ENCODE results near the gene BANP.
"Not testable (repeated sequence)": the region's sequence is repeated elsewhere in the genome, so short reads cannot be mapped to it uniquely, and the experiment has no call there.

DNA sequence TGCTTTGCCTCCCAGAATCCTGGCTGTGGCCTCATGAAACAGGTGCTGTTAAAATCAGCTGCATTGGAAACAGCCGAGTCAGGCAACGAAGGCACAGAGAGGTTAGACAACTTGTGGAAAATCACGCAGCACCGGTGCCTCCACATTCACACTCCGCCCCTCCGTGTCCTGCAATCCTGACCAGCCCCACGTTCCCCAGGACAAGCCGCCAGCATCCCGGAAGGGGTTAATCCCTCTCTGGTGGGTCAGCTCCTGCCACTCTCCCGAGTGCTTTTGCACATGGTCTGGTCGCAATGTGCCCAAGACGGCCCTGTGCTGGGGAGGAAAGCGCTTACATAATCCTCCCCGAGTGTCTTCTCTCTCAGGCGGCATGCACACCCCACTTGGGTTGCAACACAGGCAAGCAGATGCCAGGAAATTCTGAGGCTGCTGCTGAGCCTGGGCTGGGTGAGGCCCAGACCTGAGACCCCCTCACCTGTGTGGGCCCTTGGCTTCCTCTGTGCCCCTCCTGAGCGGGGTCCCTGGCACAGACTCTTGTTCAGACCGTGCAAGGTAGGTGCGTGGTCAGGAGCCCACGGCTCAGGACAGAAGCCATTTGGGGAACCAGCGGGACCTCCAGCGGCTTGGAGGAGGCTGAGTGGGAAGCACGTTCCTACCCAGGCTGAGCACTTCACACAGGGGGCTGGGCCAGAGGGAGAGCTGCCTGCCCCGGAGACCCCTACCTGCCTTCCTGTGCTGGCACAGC is 138.6 kb downstream of the BANP start:
- TF ChIP-seq, protein P1, sequence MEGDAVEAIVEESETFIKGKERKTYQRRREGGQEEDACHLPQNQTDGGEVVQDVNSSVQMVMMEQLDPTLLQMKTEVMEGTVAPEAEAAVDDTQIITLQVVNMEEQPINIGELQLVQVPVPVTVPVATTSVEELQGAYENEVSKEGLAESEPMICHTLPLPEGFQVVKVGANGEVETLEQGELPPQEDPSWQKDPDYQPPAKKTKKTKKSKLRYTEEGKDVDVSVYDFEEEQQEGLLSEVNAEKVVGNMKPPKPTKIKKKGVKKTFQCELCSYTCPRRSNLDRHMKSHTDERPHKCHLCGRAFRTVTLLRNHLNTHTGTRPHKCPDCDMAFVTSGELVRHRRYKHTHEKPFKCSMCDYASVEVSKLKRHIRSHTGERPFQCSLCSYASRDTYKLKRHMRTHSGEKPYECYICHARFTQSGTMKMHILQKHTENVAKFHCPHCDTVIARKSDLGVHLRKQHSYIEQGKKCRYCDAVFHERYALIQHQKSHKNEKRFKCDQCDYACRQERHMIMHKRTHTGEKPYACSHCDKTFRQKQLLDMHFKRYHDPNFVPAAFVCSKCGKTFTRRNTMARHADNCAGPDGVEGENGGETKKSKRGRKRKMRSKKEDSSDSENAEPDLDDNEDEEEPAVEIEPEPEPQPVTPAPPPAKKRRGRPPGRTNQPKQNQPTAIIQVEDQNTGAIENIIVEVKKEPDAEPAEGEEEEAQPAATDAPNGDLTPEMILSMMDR (IDR thresholded peaks at IDR 0.05 in 2 of 3, conservative IDR thresholded peaks at IDR 0.05 in 1 of 3; ENCODE audit: borderline replicate concordance in 1 of 3, insufficient read depth in 1 of 3, low read depth in 2 of 3, low read length in 2 of 3): not testable (repeated sequence)
- TF ChIP-seq, protein P2, sequence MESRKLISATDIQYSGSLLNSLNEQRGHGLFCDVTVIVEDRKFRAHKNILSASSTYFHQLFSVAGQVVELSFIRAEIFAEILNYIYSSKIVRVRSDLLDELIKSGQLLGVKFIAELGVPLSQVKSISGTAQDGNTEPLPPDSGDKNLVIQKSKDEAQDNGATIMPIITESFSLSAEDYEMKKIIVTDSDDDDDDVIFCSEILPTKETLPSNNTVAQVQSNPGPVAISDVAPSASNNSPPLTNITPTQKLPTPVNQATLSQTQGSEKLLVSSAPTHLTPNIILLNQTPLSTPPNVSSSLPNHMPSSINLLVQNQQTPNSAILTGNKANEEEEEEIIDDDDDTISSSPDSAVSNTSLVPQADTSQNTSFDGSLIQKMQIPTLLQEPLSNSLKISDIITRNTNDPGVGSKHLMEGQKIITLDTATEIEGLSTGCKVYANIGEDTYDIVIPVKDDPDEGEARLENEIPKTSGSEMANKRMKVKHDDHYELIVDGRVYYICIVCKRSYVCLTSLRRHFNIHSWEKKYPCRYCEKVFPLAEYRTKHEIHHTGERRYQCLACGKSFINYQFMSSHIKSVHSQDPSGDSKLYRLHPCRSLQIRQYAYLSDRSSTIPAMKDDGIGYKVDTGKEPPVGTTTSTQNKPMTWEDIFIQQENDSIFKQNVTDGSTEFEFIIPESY (IDR thresholded peaks at IDR 0.05; ENCODE audit: extremely low read depth, insufficient replicate concordance, low read length): not testable (repeated sequence)
- TF ChIP-seq MAX (IDR thresholded peaks at IDR 0.05); EZH2 (IDR thresholded peaks at IDR 0.05); EGR1 (IDR thresholded peaks at IDR 0.05; ENCODE audit: low read depth); SRF (IDR thresholded peaks at IDR 0.05; ENCODE audit: low read depth); SP1 (IDR thresholded peaks at IDR 0.05; ENCODE audit: low read depth); POLR2A (IDR thresholded peaks at IDR 0.05; ENCODE audit: borderline replicate concordance, extremely low read depth, insufficient read depth, insufficient read length); TCF7L2 (IDR thresholded peaks at IDR 0.05; ENCODE audit: borderline replicate concordance, extremely low read depth, insufficient read depth, insufficient read length); EZH2phosphoT487 (IDR thresholded peaks at IDR 0.05; ENCODE audit: borderline replicate concordance): not testable (repeated sequence)
- TF ChIP-seq, protein P3, sequence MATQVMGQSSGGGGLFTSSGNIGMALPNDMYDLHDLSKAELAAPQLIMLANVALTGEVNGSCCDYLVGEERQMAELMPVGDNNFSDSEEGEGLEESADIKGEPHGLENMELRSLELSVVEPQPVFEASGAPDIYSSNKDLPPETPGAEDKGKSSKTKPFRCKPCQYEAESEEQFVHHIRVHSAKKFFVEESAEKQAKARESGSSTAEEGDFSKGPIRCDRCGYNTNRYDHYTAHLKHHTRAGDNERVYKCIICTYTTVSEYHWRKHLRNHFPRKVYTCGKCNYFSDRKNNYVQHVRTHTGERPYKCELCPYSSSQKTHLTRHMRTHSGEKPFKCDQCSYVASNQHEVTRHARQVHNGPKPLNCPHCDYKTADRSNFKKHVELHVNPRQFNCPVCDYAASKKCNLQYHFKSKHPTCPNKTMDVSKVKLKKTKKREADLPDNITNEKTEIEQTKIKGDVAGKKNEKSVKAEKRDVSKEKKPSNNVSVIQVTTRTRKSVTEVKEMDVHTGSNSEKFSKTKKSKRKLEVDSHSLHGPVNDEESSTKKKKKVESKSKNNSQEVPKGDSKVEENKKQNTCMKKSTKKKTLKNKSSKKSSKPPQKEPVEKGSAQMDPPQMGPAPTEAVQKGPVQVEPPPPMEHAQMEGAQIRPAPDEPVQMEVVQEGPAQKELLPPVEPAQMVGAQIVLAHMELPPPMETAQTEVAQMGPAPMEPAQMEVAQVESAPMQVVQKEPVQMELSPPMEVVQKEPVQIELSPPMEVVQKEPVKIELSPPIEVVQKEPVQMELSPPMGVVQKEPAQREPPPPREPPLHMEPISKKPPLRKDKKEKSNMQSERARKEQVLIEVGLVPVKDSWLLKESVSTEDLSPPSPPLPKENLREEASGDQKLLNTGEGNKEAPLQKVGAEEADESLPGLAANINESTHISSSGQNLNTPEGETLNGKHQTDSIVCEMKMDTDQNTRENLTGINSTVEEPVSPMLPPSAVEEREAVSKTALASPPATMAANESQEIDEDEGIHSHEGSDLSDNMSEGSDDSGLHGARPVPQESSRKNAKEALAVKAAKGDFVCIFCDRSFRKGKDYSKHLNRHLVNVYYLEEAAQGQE (IDR thresholded peaks at IDR 0.05; ENCODE audit: low read depth): not testable (repeated sequence)

All from HCT116 (cell line).